Common myeloid progenitor, CD34-positive (primary cell): Measurements from ENCODE around the gene ACADS.

Experiments
- CTCF ChIA-PET: fragments of 350-600 bp; sonication (Branson Sonifier 250); formaldehyde crosslinking; loops from one replicate; lab custom pipeline; 2021; ENCODE audit warnings: antibody characterized with exemption; lab: Charles Lee
- POLR2A ChIA-PET: fragments of 350-600 bp; sonication (Branson Sonifier 250); formaldehyde crosslinking; loops from one replicate; lab custom pipeline; 2021; ENCODE audit warnings: antibody characterized with exemption; lab: Charles Lee
- DNase-seq, 3 donors: peaks; one replicate each; pipeline versions ENCODE4 v3.0.0 to v3.0.0-alpha.2; 2013
- H3K27ac ChIP-seq, 2 experiments: 1 replicate in 1 of 2; 2 replicates in 1 of 2; pipeline ENCODE4 v1.7.0; 2013; ENCODE audit warnings: inconsistent platforms in 2 of 2, low read length in 2 of 2, mild to moderate bottlenecking in 2 of 2, low read depth in 1 of 2, moderate library complexity in 1 of 2; ENCODE audit not compliant: severe bottlenecking in 2 of 2, insufficient read depth in 1 of 2, poor library complexity in 1 of 2
- H3K27me3 ChIP-seq, 5 experiments: replicated peaks in 2 of 5; 1 replicate in 3 of 5; 2 replicates in 2 of 5; pipeline versions ENCODE4 v1.6.1 to v1.7.0; 2013; ENCODE audit warnings: low read length in 4 of 5, mild to moderate bottlenecking in 2 of 5, moderate library complexity in 2 of 5, inconsistent platforms in 1 of 5; ENCODE audit not compliant: insufficient read depth in 5 of 5, control insufficient read depth in 4 of 5
- H3K36me3 ChIP-seq, 4 experiments: 1 replicate in 2 of 4; 2 replicates in 2 of 4; pipeline versions ENCODE4 v1.6.1 to v1.7.0; 2013; ENCODE audit warnings: low read length in 3 of 4, control low read depth in 1 of 4, mild to moderate bottlenecking in 1 of 4; ENCODE audit not compliant: control insufficient read depth in 4 of 4, insufficient read depth in 4 of 4
- H3K4me1 ChIP-seq, 4 experiments: 1 replicate in 3 of 4; 2 replicates in 1 of 4; pipeline versions ENCODE4 v1.6.1 to v1.7.1; 2013; ENCODE audit warnings: low read length in 3 of 4, mild to moderate bottlenecking in 3 of 4, control low read depth in 1 of 4, inconsistent platforms in 1 of 4, moderate library complexity in 1 of 4; ENCODE audit not compliant: control insufficient read depth in 4 of 4, insufficient read depth in 4 of 4; ENCODE audit errors: control extremely low read depth in 1 of 4
- H3K4me3 ChIP-seq, 7 experiments: 1 replicate in 4 of 7; 2 replicates in 3 of 7; pipeline versions ENCODE4 v1.5.1 to v1.7.0; 2013; ENCODE audit warnings: mild to moderate bottlenecking in 7 of 7, low read length in 6 of 7, moderate library complexity in 6 of 7, inconsistent platforms in 2 of 7, low read depth in 2 of 7, control low read depth in 1 of 7; ENCODE audit not compliant: insufficient read depth in 4 of 7, control insufficient read depth in 1 of 7; ENCODE audit errors: extremely low read depth in 1 of 7
- H3K9me3 ChIP-seq, 5 experiments: 1 replicate in 4 of 5; 2 replicates in 1 of 5; pipeline versions ENCODE4 v1.6.1 to v1.7.1; 2013; ENCODE audit warnings: low read length in 4 of 5, mild to moderate bottlenecking in 2 of 5, inconsistent platforms in 1 of 5, low read depth in 1 of 5, moderate library complexity in 1 of 5; ENCODE audit not compliant: control insufficient read depth in 4 of 5, insufficient read depth in 2 of 5; ENCODE audit errors: control extremely low read depth in 1 of 5
- WGBS: methylation state at CpG from one replicate; pipeline ENCODE4 v1.1.5; 2013; ENCODE audit not compliant: insufficient coverage; 5-methylcytosine and 5-hydroxymethylcytosine counted together

The ACADS gene

GRCh38 chr12:120699553-120699952, 26.1 kb upstream of the ACADS start:
- 98% methylated on average over 7 of the region's 7 CpGs for WGBS
- Histone ChIP-seq H3K27ac (no peak overlapping the region), H3K27me3 (no peaks in the 10 kb centered on the region), H3K4me3 (no peak overlapping the region), H3K9me3 (no peaks in the 10 kb centered on the region), H3K36me3 (peaks cover 14 to 91% (median 71%) of the 10 kb centered on the region in 4 experiments), H3K4me1 (peaks cover 0 to 13% (median 9%) of the 10 kb centered on the region in 4 experiments)
- ChIA-PET POLR2A (no interaction called here), CTCF (interaction anchor here (0.6 to 4.0 kb wide), 8 partner anchors 8 to 307 kb away, joined by 3 to 30 read pairs (median 5); partner anchors contain the start of gene UNC119B)
- no peak for DNase-seq

GRCh38 chr12:120700886-120701285, 24.7 kb upstream of the ACADS start:
- DNase-seq: no peak
- H3K4me1 ChIP-seq: peaks cover 0 to 13% (median 9%) of the 10 kb centered on the region in 4 experiments
- no peak overlapping the region for H3K27ac ChIP-seq
- ChIA-PET POLR2A (no interaction called here), CTCF (interaction anchor here (1.1 to 4.0 kb wide), 10 partner anchors 9 to 118 kb away, joined by 3 to 30 read pairs (median 3); partner anchors contain the start of gene UNC119B)
- no peak overlapping the region for H3K4me3 ChIP-seq
- H3K9me3 ChIP-seq: no peaks in the 10 kb centered on the region
- H3K36me3 ChIP-seq: peaks cover 14 to 80% (median 63%) of the 10 kb centered on the region in 4 experiments
- H3K27me3 ChIP-seq: no peaks in the 10 kb centered on the region
- 100% methylated on average over 5 of the region's 5 CpGs for WGBS

GRCh38 chr12:120702637-120703036, 23.0 kb upstream of the ACADS start:
- ChIA-PET CTCF (interaction anchor here (1.0 to 1.4 kb wide), 6 partner anchors 7 to 77 kb away, joined by 3 to 5 read pairs (median 4); partner anchors contain the start of gene UNC119B), POLR2A (interaction anchor here (1.3 kb wide), 1 partner anchor 16 kb away, joined by 4 read pairs; the partner anchor contains the start of gene MLEC)
- 92% methylated on average over 1 of the region's 1 CpG for WGBS
- peaks cover 0 to 12% (median 9%) of the 10 kb centered on the region in 4 experiments for H3K4me1 ChIP-seq
- DNase-seq: no peak
- no peaks in the 10 kb centered on the region for H3K9me3 ChIP-seq
- no peak overlapping the region for H3K4me3 ChIP-seq
- H3K36me3 ChIP-seq: peaks cover 4 to 62% (median 49%) of the 10 kb centered on the region in 4 experiments
- no peaks in the 10 kb centered on the region for H3K27me3 ChIP-seq
- no peak overlapping the region for H3K27ac ChIP-seq

GRCh38 chr12:120703311-120703942, 22.2 kb upstream of the ACADS start:
- peaks cover 0 to 5% (median 5%) of the 10 kb centered on the region in 4 experiments for H3K4me1 ChIP-seq
- H3K27ac ChIP-seq: no peak overlapping the region
- no peak for DNase-seq
- no peak overlapping the region for H3K4me3 ChIP-seq
- H3K27me3 ChIP-seq: no peaks in the 10 kb centered on the region
- ChIA-PET POLR2A (interaction anchor here (1.3 kb wide), 1 partner anchor 17 kb away, joined by 4 read pairs; the partner anchor contains the start of gene MLEC), CTCF (interaction anchor here (1.1 to 1.4 kb wide), 2 partner anchors 11 to 54 kb away, joined by 3 to 4 read pairs; no protein-coding TSS in a partner anchor)
- H3K36me3 ChIP-seq: peaks cover 3 to 55% (median 45%) of the 10 kb centered on the region in 4 experiments
- H3K9me3 ChIP-seq: no peaks in the 10 kb centered on the region
- WGBS: 91% methylated on average over 8 of the region's 11 CpGs

- Histone ChIP-seq H3K27ac (no peak overlapping the region), H3K27me3 (no peaks in the 10 kb centered on the region), H3K4me3 (no peak overlapping the region), H3K36me3 (peaks cover 3 to 37% (median 28%) of the 10 kb centered on the region in 4 experiments), H3K4me1 (peaks cover 0 to 6% (median 6%) of the 10 kb centered on the region in 4 experiments), H3K9me3 (no peaks in the 10 kb centered on the region)
- ChIA-PET POLR2A (interaction anchor here (0.5 to 1.0 kb wide), 2 partner anchors 11 to 20 kb away, joined by 3 read pairs; no protein-coding TSS in a partner anchor), CTCF (interaction anchor here (0.6 to 1.3 kb wide), 3 partner anchors 56 to 73 kb away, joined by 3 to 4 read pairs (median 3); no protein-coding TSS in a partner anchor)
- no CpG with 5 or more reads among the region's 1 CpG for WGBS
- no peak for DNase-seq
Measured at GRCh38 chr12:120705618-120706017, 20.0 kb upstream of the ACADS start.

GRCh38 chr12:120706029-120706428, 19.6 kb upstream of the ACADS start:
- no peak overlapping the region for H3K4me3 ChIP-seq
- CTCF ChIA-PET: interaction anchor here (0.6 to 1.3 kb wide), 3 partner anchors 12 to 73 kb away, joined by 3 read pairs; no protein-coding TSS in a partner anchor
- H3K9me3 ChIP-seq: no peaks in the 10 kb centered on the region
- no peak for DNase-seq
- WGBS: 90% methylated on average over 2 of the region's 5 CpGs
- H3K4me1 ChIP-seq: peaks cover 0 to 9% (median 8%) of the 10 kb centered on the region in 4 experiments
- H3K27me3 ChIP-seq: no peaks in the 10 kb centered on the region
- H3K36me3 ChIP-seq: peaks cover 3 to 33% (median 24%) of the 10 kb centered on the region in 4 experiments
- POLR2A ChIA-PET: interaction anchor here (1.0 kb wide), 1 partner anchor 20 kb away, joined by 3 read pairs; no protein-coding TSS in a partner anchor
- H3K27ac ChIP-seq: no peak overlapping the region
